ENCODE data around the gene GULP1. TPM values are rescaled to one million over a fixed set of nuclear protein-coding genes. Genes with fewer than 3 reads are reported as not detected.
A peak's percentile ranks its signal among the peaks of the same experiment; 100 is the strongest.

Gene GULP1
- total RNA-seq, 3 donors from 2014 or later, result 9.0 to 35.7 (median 15.1) TPM

DNA sequence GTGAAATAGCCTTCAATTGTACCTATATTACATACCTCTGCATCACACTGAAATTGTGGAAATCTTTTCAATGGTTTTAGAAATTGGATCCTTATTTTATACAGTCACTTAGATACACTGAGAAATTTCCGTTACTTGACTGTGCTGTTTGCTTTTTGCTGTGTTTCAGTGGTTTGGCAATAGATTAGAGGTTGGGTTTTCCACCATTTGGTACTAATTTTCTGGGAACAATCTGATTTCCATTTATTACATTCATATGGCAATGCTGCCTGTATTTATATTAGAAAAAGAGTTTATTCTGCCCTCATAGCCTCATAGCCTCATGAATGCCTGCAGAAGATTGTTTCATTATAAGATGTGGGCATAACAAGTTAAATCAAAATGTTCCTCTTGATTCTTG, 285.0 kb downstream of the GULP1 start:
- no peak overlapping the region for H3K4me3 ChIP-seq
- no peaks in the 10 kb centered on the region for H3K36me3 ChIP-seq (ENCODE audit: low read depth)
- no peaks in the 10 kb centered on the region for H3K9me3 ChIP-seq
- DNase-seq, result no peak
- ATAC-seq, result no peak
- no peak for TF ChIP-seq CTCF (IDR thresholded peaks at IDR 0.05)
- intact Hi-C loops (cut with DNase I, micrococcal nuclease), result no loop called here
- H3K4me1 ChIP-seq (ENCODE audit: low read depth), result no peaks in the 10 kb centered on the region

DNA sequence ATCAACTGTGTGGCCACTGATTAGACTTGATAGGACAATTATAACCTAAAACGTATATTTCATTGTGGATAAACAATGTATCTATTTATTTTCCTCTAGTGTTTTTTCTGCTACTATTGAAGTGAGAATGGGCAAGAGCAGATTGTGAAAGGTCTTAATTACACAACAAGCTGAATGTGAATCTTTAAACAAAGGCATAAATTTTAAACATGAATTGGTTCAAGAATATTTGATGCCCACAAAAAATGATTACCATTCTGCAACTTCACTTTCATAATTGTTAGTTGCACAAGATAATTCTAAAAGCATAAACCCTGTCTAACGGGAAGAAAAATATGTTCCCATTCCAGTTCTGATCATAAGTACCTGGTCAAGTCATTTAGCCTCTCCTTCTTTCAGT, 285.6 kb downstream of the GULP1 start:
- no peak overlapping the region for H3K4me3 ChIP-seq
- H3K9me3 ChIP-seq, result no peaks in the 10 kb centered on the region
- ATAC-seq, result no peak
- intact Hi-C loops (cut with DNase I, micrococcal nuclease), result no loop called here
- TF ChIP-seq CTCF (IDR thresholded peaks at IDR 0.05), result no peak
- H3K36me3 ChIP-seq (ENCODE audit: low read depth), result no peaks in the 10 kb centered on the region
- no peak for DNase-seq
- no peaks in the 10 kb centered on the region for H3K4me1 ChIP-seq (ENCODE audit: low read depth)

- TF ChIP-seq CTCF (IDR thresholded peaks at IDR 0.05), result no peak
- no peak for DNase-seq
Observed at GRCh38 chr2:188580738-188581137, 289.1 kb downstream of the GULP1 start.

GRCh38 chr2:188582211-188582610, 290.5 kb downstream of the GULP1 start:
- no peak for TF ChIP-seq CTCF (IDR thresholded peaks at IDR 0.05)
- no peak for ATAC-seq
- H3K4me1 ChIP-seq (ENCODE audit: low read depth), result no peaks in the 10 kb centered on the region

More at GRCh38 chr2:188580738-188581137, 289.1 kb downstream of the GULP1 start:
- intact Hi-C loops (cut with DNase I, micrococcal nuclease), result no loop called here
- Histone ChIP-seq H3K36me3 (ENCODE audit: low read depth) (no peaks in the 10 kb centered on the region), H3K4me3 (no peak overlapping the region), H3K9me3 (no peaks in the 10 kb centered on the region), H3K4me1 (ENCODE audit: low read depth) (no peaks in the 10 kb centered on the region)
- ATAC-seq, result no peak

GRCh38 chr2:188588235-188588634, 296.6 kb downstream of the GULP1 start:
- Histone ChIP-seq H3K4me3 (no peak overlapping the region), H3K36me3 (ENCODE audit: low read depth) (no peaks in the 10 kb centered on the region), H3K4me1 (ENCODE audit: low read depth) (no peaks in the 10 kb centered on the region), H3K9me3 (no peaks in the 10 kb centered on the region)
- intact Hi-C loops (cut with DNase I, micrococcal nuclease), result no loop called here
- no peak for DNase-seq
- no peak for TF ChIP-seq CTCF (IDR thresholded peaks at IDR 0.05)
- ATAC-seq, result no peak

More at GRCh38 chr2:188582211-188582610, 290.5 kb downstream of the GULP1 start:
- no peak for DNase-seq
- no peaks in the 10 kb centered on the region for H3K9me3 ChIP-seq
- intact Hi-C loops (cut with DNase I, micrococcal nuclease), result no loop called here
- H3K4me3 ChIP-seq, result no peak overlapping the region
- H3K36me3 ChIP-seq (ENCODE audit: low read depth), result no peaks in the 10 kb centered on the region

DNA sequence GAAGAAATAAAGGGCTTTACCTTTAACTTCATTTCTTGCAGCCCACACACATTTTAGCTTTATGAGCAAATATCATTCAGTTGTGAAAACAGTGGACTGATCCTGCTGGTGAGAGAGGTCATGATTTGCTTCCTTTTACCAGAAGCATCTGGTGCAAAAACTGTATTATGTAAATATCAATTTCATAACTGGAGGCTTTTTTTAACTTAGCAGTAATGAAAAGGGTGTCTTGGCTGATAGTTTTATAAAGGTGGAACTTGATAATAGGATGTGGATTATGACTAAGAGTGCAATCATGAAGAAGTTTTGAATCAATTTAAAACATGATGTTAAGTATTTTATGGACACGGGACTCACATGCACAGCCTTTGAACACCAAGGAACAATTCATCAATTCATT, 304.4 kb downstream of the GULP1 start:
- Histone ChIP-seq H3K9me3 (no peaks in the 10 kb centered on the region), H3K4me3 (no peak overlapping the region), H3K4me1 (ENCODE audit: low read depth) (peaks cover 10% of the 10 kb centered on the region), H3K36me3 (ENCODE audit: low read depth) (no peaks in the 10 kb centered on the region)
- DNase-seq (no peak), ATAC-seq (peak; percentile 69)
- intact Hi-C loops (cut with DNase I, micrococcal nuclease), result no loop called here
- no peak for TF ChIP-seq CTCF (IDR thresholded peaks at IDR 0.05)
